Ishikawa (cell line): Measurements from ENCODE around the gene ITCH.

Experiments
- CEBPB ChIP-seq: IDR thresholded peaks from 2 replicates; pipeline ENCODE4 v1.6.1; 2012
- CREB1 ChIP-seq: IDR thresholded peaks from 2 replicates; pipeline ENCODE4 v1.6.1; 2012; ENCODE audit warnings: low read depth
- EGR1 ChIP-seq: IDR thresholded peaks from 2 replicates; pipeline ENCODE4 v1.6.1; 2012
- EP300 ChIP-seq: IDR thresholded peaks from 2 replicates; pipeline ENCODE4 v1.6.1; 2012; ENCODE audit warnings: borderline replicate concordance
- FOXM1 ChIP-seq: IDR thresholded peaks from 2 replicates; pipeline ENCODE4 v1.6.1; 2012; ENCODE audit warnings: low read depth, borderline replicate concordance
- NFIC ChIP-seq: IDR thresholded peaks from 2 replicates; pipeline ENCODE4 v1.6.1; 2012
- RAD21 ChIP-seq: IDR thresholded peaks from 2 replicates; pipeline ENCODE4 v1.6.1; 2012; ENCODE audit warnings: low read depth
- TAF1 ChIP-seq: IDR thresholded peaks from 2 replicates; pipeline ENCODE4 v1.6.1; 2012; ENCODE audit warnings: low read depth, mild to moderate bottlenecking
- TCF12 ChIP-seq: IDR thresholded peaks from 2 replicates; pipeline ENCODE4 v1.6.1; 2012; ENCODE audit warnings: low read depth
- TEAD4 ChIP-seq: IDR thresholded peaks from 2 replicates; pipeline ENCODE4 v1.6.1; 2012
- YY1 ChIP-seq: IDR thresholded peaks from 2 replicates; pipeline ENCODE4 v1.6.1; 2012; ENCODE audit warnings: low read depth
- ZBTB7A ChIP-seq: IDR thresholded peaks from 2 replicates; pipeline ENCODE4 v1.6.1; 2012; ENCODE audit warnings: low read depth
- TF ChIP-seq, protein P1 (sequence below): IDR thresholded peaks from 2 replicates; pipeline ENCODE4 v1.6.1; 2012; ENCODE audit warnings: low read depth, mild to moderate bottlenecking
- TF ChIP-seq, protein P2 (sequence below): IDR thresholded peaks from 2 replicates; pipeline ENCODE4 v1.6.1; 2012
- TF ChIP-seq, protein P3 (sequence below): IDR thresholded peaks from 2 replicates; pipeline ENCODE4 v1.6.1; 2012

ITCH gene

DNA sequence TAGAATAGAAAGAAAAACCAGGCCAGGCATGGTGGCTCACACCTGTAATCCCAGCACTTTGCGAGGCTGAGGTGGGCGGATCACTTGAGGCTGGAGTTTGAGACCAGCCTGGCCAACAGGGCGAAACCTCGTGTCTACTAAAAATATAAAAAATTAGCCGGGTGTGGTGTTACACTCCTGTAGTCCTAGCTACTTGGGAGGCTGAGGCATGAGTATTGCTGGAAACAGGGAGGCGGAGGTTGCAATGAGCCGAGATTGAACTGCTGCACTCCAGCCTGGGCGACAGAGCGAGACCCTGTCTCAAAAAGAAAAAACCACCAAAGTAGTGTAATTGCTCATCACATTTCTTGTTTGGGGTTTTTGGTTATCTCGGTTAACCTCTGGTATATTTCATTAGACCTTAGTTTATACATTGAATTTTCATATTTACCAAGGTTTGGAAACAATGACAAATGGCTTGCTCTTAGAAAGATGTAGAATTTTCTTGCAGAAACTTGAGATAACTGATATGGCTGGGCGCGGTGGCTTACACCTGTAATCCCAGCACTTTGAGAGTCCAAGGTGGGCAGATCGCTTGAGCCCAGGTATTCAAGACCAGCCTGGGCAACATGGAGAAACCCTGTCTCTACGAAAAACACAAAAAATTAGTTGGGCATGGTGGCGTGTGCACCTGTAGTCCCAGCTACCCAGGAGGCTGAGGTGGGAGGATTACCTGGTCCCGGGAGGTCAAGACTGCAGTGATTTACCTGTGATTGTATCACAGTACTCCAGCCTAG, 14.2 kb downstream of the ITCH start:
- no peak for TF ChIP-seq TAF1
- no peak for TF ChIP-seq NFIC
- no peak for TF ChIP-seq EGR1
- TF ChIP-seq, protein P1, sequence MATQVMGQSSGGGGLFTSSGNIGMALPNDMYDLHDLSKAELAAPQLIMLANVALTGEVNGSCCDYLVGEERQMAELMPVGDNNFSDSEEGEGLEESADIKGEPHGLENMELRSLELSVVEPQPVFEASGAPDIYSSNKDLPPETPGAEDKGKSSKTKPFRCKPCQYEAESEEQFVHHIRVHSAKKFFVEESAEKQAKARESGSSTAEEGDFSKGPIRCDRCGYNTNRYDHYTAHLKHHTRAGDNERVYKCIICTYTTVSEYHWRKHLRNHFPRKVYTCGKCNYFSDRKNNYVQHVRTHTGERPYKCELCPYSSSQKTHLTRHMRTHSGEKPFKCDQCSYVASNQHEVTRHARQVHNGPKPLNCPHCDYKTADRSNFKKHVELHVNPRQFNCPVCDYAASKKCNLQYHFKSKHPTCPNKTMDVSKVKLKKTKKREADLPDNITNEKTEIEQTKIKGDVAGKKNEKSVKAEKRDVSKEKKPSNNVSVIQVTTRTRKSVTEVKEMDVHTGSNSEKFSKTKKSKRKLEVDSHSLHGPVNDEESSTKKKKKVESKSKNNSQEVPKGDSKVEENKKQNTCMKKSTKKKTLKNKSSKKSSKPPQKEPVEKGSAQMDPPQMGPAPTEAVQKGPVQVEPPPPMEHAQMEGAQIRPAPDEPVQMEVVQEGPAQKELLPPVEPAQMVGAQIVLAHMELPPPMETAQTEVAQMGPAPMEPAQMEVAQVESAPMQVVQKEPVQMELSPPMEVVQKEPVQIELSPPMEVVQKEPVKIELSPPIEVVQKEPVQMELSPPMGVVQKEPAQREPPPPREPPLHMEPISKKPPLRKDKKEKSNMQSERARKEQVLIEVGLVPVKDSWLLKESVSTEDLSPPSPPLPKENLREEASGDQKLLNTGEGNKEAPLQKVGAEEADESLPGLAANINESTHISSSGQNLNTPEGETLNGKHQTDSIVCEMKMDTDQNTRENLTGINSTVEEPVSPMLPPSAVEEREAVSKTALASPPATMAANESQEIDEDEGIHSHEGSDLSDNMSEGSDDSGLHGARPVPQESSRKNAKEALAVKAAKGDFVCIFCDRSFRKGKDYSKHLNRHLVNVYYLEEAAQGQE = no peak
- TF ChIP-seq YY1 = no peak
- no peak for TF ChIP-seq FOXM1
- TF ChIP-seq, protein P2, sequence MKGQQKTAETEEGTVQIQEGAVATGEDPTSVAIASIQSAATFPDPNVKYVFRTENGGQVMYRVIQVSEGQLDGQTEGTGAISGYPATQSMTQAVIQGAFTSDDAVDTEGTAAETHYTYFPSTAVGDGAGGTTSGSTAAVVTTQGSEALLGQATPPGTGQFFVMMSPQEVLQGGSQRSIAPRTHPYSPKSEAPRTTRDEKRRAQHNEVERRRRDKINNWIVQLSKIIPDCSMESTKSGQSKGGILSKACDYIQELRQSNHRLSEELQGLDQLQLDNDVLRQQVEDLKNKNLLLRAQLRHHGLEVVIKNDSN = no peak
- no peak for TF ChIP-seq EP300
- TF ChIP-seq CEBPB = no peak
- no peak for TF ChIP-seq RAD21
- no peak for TF ChIP-seq TCF12
- TF ChIP-seq TEAD4 = no peak
- no peak for TF ChIP-seq CREB1

DNA sequence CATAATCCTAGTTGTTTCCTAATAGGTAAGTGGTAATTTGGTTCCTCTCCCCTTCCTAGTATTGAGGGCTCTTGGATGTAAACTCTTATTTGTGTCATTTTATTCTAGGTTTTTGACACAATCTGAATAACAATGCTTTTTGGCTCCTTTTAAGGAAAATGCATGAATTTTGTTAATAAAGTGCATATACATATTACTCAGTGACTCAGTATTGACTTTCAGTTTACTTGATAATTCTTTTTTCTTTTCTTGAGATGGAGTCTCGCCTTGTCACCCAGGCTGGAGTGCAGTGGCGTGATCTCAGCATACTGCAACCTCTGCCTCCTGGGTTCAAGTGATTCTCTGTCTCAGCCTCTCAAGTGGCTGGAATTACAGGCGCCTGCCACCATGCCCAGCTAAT, 19.1 kb downstream of the ITCH start:
- TF ChIP-seq TEAD4 (no peak), ZBTB7A (no peak), TCF12 (no peak), YY1 (no peak), FOXM1 (no peak), NFIC (no peak), TAF1 (no peak), RAD21 (no peak), CEBPB (no peak)
- TF ChIP-seq, protein P1 = no peak
- TF ChIP-seq, protein P3, sequence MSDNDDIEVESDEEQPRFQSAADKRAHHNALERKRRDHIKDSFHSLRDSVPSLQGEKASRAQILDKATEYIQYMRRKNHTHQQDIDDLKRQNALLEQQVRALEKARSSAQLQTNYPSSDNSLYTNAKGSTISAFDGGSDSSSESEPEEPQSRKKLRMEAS = no peak

DNA sequence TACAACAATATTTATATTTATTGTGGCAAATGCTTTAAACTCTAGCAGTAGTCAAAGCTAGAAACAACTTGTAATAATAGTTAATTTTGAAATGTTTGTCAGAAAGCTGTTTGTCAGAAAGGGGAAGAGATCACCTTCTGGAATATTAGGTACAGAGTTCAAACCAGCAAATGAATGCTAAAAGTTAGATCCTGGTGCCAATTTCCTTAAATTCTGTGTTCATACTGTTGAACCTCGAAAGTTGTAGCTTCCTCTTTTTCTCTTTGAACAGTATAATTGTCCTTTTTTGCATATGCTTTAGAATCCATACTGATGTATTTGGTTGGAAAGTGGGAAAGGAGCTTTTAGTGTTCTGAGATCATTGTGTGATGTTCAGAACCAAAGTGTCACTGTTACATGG, 22.4 kb downstream of the ITCH start:
- TF ChIP-seq TAF1 = no peak
- TF ChIP-seq EP300 = no peak
- TF ChIP-seq CEBPB = no peak
- TF ChIP-seq, protein P2 = no peak
- no peak for TF ChIP-seq YY1
- TF ChIP-seq, protein P1 = no peak
- TF ChIP-seq NFIC = no peak
- no peak for TF ChIP-seq CREB1
- no peak for TF ChIP-seq TEAD4
- TF ChIP-seq FOXM1 = no peak
- TF ChIP-seq TCF12 = no peak
- TF ChIP-seq, protein P3 = no peak
- no peak for TF ChIP-seq ZBTB7A
- no peak for TF ChIP-seq RAD21
- TF ChIP-seq EGR1 = no peak

DNA sequence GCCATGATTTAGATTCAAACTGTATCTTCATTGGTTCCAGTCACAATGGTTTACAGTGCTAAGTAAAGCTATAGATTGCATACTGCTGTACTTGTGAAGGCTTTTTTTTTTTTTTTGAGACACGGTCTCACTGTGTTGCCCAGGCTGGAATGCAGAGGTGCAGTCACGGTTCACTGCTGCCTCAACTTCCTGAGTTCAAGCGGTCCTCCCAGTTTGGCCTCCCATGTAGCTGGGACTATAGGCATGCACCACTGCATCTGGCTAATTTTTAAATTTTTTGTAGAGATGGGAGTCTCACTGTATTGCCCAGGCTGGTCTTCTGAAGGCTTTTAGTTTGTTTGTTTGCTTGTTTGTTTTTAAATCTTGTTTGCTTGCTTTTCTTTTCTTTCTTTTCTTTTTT, 24.9 kb downstream of the ITCH start:
- TF ChIP-seq TEAD4 (peak; percentile 93), RAD21 (peak; percentile 8; the same call in 1 of the 2 replicates), NFIC (peak; percentile 42; the same call in 1 of the 2 replicates), CEBPB (no peak), TAF1 (no peak), CREB1 (no peak), FOXM1 (0 out of 2 replicates have a peak, but pooled peaks have one; percentile 34), YY1 (no peak), TCF12 (peak; percentile 76), EP300 (peak; percentile 72; the same call in 1 of the 2 replicates), EGR1 (no peak)
- TF ChIP-seq, protein P3 = no peak; the same call in 1 of the 2 replicates
- TF ChIP-seq, protein P1 = no peak
- TF ChIP-seq, protein P2 = no peak
